WTC11 (cell line): Measurements from ENCODE around the gene SH3BP2. TPM values are rescaled to one million over a fixed set of nuclear protein-coding genes. Genes with fewer than 3 reads are reported as not detected.

Experiments
- ATAC-seq: fragments of 200-7000 bp; cut with Tn5 transposase; 2 replicates; pipeline ENCODE4 v1.10.0; 2021; ENCODE audit warnings: mild to moderate bottlenecking, moderate library complexity
- CTCF ChIA-PET: fragments of 300-600 bp; sonication (Branson Sonifier 250); formaldehyde crosslinking; loops from one replicate; lab custom pipeline; 2021; ENCODE audit warnings: antibody characterized with exemption; lab: Charles Lee
- POLR2A ChIA-PET: fragments of 350-600 bp; sonication (Branson Sonifier 250); formaldehyde crosslinking; loops from one replicate; lab custom pipeline; 2021; ENCODE audit warnings: antibody characterized with exemption; lab: Charles Lee
- DNase-seq: peaks from one replicate; pipeline ENCODE4 v3.0.0; 2021; ENCODE audit warnings: low spot score
- H3K27ac Mint-ChIP-seq: 2 replicates; pipeline ENCODE4 v1.8.0; 2021; ENCODE audit warnings: mixed read lengths
- H3K27me3 Mint-ChIP-seq: 2 replicates; pipeline ENCODE4 v1.8.0; 2021; ENCODE audit warnings: low read depth, mild to moderate bottlenecking, moderate library complexity, mixed read lengths
- H3K36me3 Mint-ChIP-seq: 2 replicates; pipeline ENCODE4 v1.8.0; 2021; ENCODE audit warnings: mixed read lengths
- H3K4me1 Mint-ChIP-seq: 2 replicates; pipeline ENCODE4 v1.8.0; 2022; ENCODE audit warnings: mixed read lengths
- H3K4me3 Mint-ChIP-seq: 2 replicates; pipeline ENCODE4 v1.8.0; 2021; ENCODE audit warnings: mild to moderate bottlenecking, moderate library complexity, mixed read lengths
- H3K9me3 Mint-ChIP-seq: 2 replicates; pipeline ENCODE4 v1.8.0; 2021; ENCODE audit warnings: mixed read lengths
- AR ChIP-seq: fragments of 250-450 bp; sonication (Bioruptor Pico); IDR thresholded peaks from 2 replicates; pipeline ENCODE4 v1.9.0; 2021; ENCODE audit warnings: mild to moderate bottlenecking
- CBFB ChIP-seq: sonication (generic); formaldehyde crosslinking; IDR thresholded peaks from 2 replicates; pipeline ENCODE4 v1.8.1; 2022; ENCODE audit warnings: mild to moderate bottlenecking, low read depth, missing genetic modification reagents
- CREB1 ChIP-seq: sonication (generic); formaldehyde crosslinking; IDR thresholded peaks from 2 replicates; pipeline ENCODE4 v1.8.0; 2023; ENCODE audit warnings: mild to moderate bottlenecking, missing genetic modification reagents
- ERG ChIP-seq: fragments of 250-450 bp; sonication (Bioruptor Pico); IDR thresholded peaks from 2 replicates; pipeline ENCODE4 v1.8.0; 2021; ENCODE audit warnings: mild to moderate bottlenecking
- ESRRA ChIP-seq: sonication (generic); formaldehyde crosslinking; IDR thresholded peaks from 2 replicates; pipeline ENCODE4 v1.8.1; 2022; ENCODE audit warnings: mild to moderate bottlenecking, missing genetic modification reagents, borderline replicate concordance
- GABPB1 ChIP-seq: sonication (generic); formaldehyde crosslinking; IDR thresholded peaks from 2 replicates; pipeline ENCODE4 v1.8.1; 2023; ENCODE audit warnings: mild to moderate bottlenecking, missing genetic modification reagents
- NFYB ChIP-seq: sonication (generic); formaldehyde crosslinking; conservative IDR thresholded peaks from 2 replicates; pipeline ENCODE4 v1.8.0; 2022; ENCODE audit warnings: low read depth, missing genetic modification reagents
- NR2C2 ChIP-seq: sonication (generic); formaldehyde crosslinking; IDR thresholded peaks from 2 replicates; pipeline ENCODE4 v1.8.0; 2022; ENCODE audit warnings: mild to moderate bottlenecking, missing genetic modification reagents
- SP1 ChIP-seq: sonication (generic); formaldehyde crosslinking; conservative IDR thresholded peaks from 2 replicates; pipeline ENCODE4 v1.8.1; 2022; ENCODE audit warnings: missing genetic modification reagents
- TCF7 ChIP-seq: sonication (generic); formaldehyde crosslinking; IDR thresholded peaks from 2 replicates; pipeline ENCODE4 v1.8.0; 2022; ENCODE audit warnings: mild to moderate bottlenecking, low read depth, missing genetic modification reagents, moderate library complexity
- TEAD4 ChIP-seq: sonication (generic); formaldehyde crosslinking; IDR thresholded peaks from 2 replicates; pipeline ENCODE4 v1.8.0; 2022; ENCODE audit warnings: mild to moderate bottlenecking, missing genetic modification reagents
- ZBTB43 ChIP-seq: sonication (generic); formaldehyde crosslinking; IDR thresholded peaks from 2 replicates; pipeline ENCODE4 v1.8.1; 2023; ENCODE audit warnings: mild to moderate bottlenecking, missing genetic modification reagents
- ZNF138 ChIP-seq: sonication (generic); formaldehyde crosslinking; conservative IDR thresholded peaks from 2 replicates; pipeline ENCODE4 v1.8.1; 2022; ENCODE audit warnings: mild to moderate bottlenecking, moderate library complexity, missing genetic modification reagents
- ZNF396 ChIP-seq: fragments of 250-450 bp; sonication (Bioruptor Pico); IDR thresholded peaks from 2 replicates; pipeline ENCODE4 v1.8.0; 2021; ENCODE audit warnings: mild to moderate bottlenecking, moderate library complexity, borderline replicate concordance
- ZNF425 ChIP-seq: fragments of 250-450 bp; sonication (Bioruptor Pico); conservative IDR thresholded peaks from 2 replicates; pipeline ENCODE4 v1.9.0; 2021; ENCODE audit warnings: mild to moderate bottlenecking
- ZNF512 ChIP-seq: sonication (generic); formaldehyde crosslinking; IDR thresholded peaks from 2 replicates; pipeline ENCODE4 v1.8.1; 2022; ENCODE audit warnings: missing genetic modification reagents, borderline replicate concordance
- total RNA-seq: library from RNA; stranded (reverse); gene quantifications from 3 replicates; pipeline ENCODE4 v1.2.3, GENCODE V29; 2021
- TF ChIP-seq, protein P1 (sequence below): sonication (generic); formaldehyde crosslinking; IDR thresholded peaks from 2 replicates; pipeline ENCODE4 v1.8.0; 2022; ENCODE audit warnings: missing genetic modification reagents
- TF ChIP-seq, protein P2 (sequence below): fragments of 250-450 bp; sonication (Bioruptor Pico); IDR thresholded peaks from 2 replicates; pipeline ENCODE4 v1.9.0; 2021; ENCODE audit warnings: moderate library complexity, mild to moderate bottlenecking, inconsistent platforms, borderline replicate concordance
- TF ChIP-seq, protein P3 (sequence below): sonication (generic); formaldehyde crosslinking; IDR thresholded peaks from 2 replicates; pipeline ENCODE4 v1.8.1; 2022; ENCODE audit warnings: low read depth, missing genetic modification reagents, borderline replicate concordance

SH3BP2 gene
- total RNA-seq, 1 experiment from 2014 or later, result 49.1 TPM

DNA sequence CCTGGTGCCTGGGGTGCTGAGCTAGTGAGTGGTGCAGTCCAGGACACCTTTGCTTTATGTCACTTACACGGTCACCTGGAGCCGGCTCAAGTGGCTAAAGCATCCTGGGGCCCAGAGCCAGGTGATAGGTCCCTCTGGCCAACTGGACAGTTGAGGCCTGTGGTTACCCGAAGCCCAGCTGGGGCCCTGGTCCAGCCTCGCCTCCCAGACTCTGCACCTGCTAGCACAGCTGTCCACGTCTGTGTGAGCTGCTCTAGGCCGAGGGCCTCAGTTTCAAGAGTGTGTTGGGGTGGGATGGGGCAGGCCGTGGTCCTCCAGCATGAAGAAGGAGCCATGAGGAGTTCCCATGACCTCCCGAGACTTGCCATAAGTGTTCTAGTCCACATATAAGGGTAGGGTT, 43.1 kb downstream of the SH3BP2 start:
- no peak for DNase-seq
- TF ChIP-seq, protein P1, sequence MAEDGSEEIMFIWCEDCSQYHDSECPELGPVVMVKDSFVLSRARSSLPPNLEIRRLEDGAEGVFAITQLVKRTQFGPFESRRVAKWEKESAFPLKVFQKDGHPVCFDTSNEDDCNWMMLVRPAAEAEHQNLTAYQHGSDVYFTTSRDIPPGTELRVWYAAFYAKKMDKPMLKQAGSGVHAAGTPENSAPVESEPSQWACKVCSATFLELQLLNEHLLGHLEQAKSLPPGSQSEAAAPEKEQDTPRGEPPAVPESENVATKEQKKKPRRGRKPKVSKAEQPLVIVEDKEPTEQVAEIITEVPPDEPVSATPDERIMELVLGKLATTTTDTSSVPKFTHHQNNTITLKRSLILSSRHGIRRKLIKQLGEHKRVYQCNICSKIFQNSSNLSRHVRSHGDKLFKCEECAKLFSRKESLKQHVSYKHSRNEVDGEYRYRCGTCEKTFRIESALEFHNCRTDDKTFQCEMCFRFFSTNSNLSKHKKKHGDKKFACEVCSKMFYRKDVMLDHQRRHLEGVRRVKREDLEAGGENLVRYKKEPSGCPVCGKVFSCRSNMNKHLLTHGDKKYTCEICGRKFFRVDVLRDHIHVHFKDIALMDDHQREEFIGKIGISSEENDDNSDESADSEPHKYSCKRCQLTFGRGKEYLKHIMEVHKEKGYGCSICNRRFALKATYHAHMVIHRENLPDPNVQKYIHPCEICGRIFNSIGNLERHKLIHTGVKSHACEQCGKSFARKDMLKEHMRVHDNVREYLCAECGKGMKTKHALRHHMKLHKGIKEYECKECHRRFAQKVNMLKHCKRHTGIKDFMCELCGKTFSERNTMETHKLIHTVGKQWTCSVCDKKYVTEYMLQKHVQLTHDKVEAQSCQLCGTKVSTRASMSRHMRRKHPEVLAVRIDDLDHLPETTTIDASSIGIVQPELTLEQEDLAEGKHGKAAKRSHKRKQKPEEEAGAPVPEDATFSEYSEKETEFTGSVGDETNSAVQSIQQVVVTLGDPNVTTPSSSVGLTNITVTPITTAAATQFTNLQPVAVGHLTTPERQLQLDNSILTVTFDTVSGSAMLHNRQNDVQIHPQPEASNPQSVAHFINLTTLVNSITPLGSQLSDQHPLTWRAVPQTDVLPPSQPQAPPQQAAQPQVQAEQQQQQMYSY (CRISPR knock-in tag), result no peak
- TF ChIP-seq SP1 (CRISPR knock-in tag) (no peak), ZNF512 (CRISPR knock-in tag) (no peak), TEAD4 (CRISPR knock-in tag) (no peak), CBFB (CRISPR knock-in tag) (no peak), GABPB1 (CRISPR knock-in tag) (no peak), ZNF396 (CRISPR knock-in tag) (no peak), NFYB (CRISPR knock-in tag) (no peak), ZBTB43 (CRISPR knock-in tag) (no peak), CREB1 (CRISPR knock-in tag) (no peak), ESRRA (CRISPR knock-in tag) (no peak)
- no peak overlapping the region for H3K4me3 Mint-ChIP-seq
- H3K27ac Mint-ChIP-seq, result no peak overlapping the region
- CTCF ChIA-PET, result no interaction called here
- peaks cover 6% of the 10 kb centered on the region for H3K9me3 Mint-ChIP-seq
- ATAC-seq, result no peak
- peaks cover 19% of the 10 kb centered on the region for H3K36me3 Mint-ChIP-seq
- peaks cover 15% of the 10 kb centered on the region for H3K4me1 Mint-ChIP-seq
- POLR2A ChIA-PET, result no interaction called here
- H3K27me3 Mint-ChIP-seq, result no peaks in the 10 kb centered on the region; the same call in 1 of the 2 replicates

- ATAC-seq (no peak), DNase-seq (no peak)
- Mint-ChIP-seq H3K4me3 (no peak overlapping the region), H3K36me3 (peaks cover 19% of the 10 kb centered on the region), H3K9me3 (peaks cover 6% of the 10 kb centered on the region), H3K27ac (no peak overlapping the region), H3K4me1 (peaks cover 15% of the 10 kb centered on the region), H3K27me3 (no peaks in the 10 kb centered on the region; the same call in 1 of the 2 replicates)
- CTCF ChIA-PET, result interaction anchor here (0.8 kb wide), 1 partner anchor 30 kb away, joined by 3 read pairs; no protein-coding TSS in a partner anchor
- POLR2A ChIA-PET, result no interaction called here
- TF ChIP-seq NR2C2 (CRISPR knock-in tag) (no peak), ZNF425 (no peak), ERG (CRISPR knock-in tag) (no peak), TCF7 (CRISPR knock-in tag) (no peak), SP1 (CRISPR knock-in tag) (no peak), GABPB1 (CRISPR knock-in tag) (no peak), ESRRA (CRISPR knock-in tag) (no peak), AR (CRISPR knock-in tag) (no peak), ZNF138 (CRISPR knock-in tag) (no peak)
- TF ChIP-seq, protein P2, sequence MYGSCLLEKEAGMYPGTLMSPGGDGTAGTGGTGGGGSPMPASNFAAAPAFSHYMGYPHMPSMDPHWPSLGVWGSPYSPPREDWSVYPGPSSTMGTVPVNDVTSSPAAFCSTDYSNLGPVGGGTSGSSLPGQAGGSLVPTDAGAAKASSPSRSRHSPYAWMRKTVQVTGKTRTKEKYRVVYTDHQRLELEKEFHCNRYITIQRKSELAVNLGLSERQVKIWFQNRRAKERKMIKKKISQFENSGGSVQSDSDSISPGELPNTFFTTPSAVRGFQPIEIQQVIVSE (CRISPR knock-in tag), result no peak
- TF ChIP-seq, protein P3, sequence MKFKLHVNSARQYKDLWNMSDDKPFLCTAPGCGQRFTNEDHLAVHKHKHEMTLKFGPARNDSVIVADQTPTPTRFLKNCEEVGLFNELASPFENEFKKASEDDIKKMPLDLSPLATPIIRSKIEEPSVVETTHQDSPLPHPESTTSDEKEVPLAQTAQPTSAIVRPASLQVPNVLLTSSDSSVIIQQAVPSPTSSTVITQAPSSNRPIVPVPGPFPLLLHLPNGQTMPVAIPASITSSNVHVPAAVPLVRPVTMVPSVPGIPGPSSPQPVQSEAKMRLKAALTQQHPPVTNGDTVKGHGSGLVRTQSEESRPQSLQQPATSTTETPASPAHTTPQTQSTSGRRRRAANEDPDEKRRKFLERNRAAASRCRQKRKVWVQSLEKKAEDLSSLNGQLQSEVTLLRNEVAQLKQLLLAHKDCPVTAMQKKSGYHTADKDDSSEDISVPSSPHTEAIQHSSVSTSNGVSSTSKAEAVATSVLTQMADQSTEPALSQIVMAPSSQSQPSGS (CRISPR knock-in tag), result no peak
Observed at GRCh38 chr4:2836391-2836859, 43.5 kb downstream of the SH3BP2 start.
